GM12878 (cell line): ENCODE results near the gene FBF1. TPM values are rescaled to one million over a fixed set of nuclear protein-coding genes. Genes with fewer than 3 reads are reported as not detected.
"Not testable (repeated sequence)": the region's sequence is repeated elsewhere in the genome, so short reads cannot be mapped to it uniquely, and the experiment has no call there.

ENCODE experiments used
- ATAC-seq: fragments of 200-7000 bp; cut with Tn5 transposase; 3 replicates; pipeline ENCODE4 v1.9.1; 2020; ENCODE audit warnings: mild to moderate bottlenecking, moderate library complexity
- BruUV-seq: library from RNA; stranded (reverse); fragments of 400-500 nt; replicated peaks from 2 replicates; lab custom pipeline; 2021; lab: Mats Ljungman, UMichigan
- CTCF ChIA-PET: fragments of 300-600 bp; sonication (Branson Sonifier 250); formaldehyde crosslinking; extraction: SDS; loops from one replicate; lab custom pipeline; 2021; ENCODE audit warnings: inconsistent platforms; lab: Yijun Ruan, JAX
- POLR2A ChIA-PET: fragments of 350-600 bp; formaldehyde crosslinking; extraction: SDS; loops from one replicate; lab custom pipeline; 2021; ENCODE audit warnings: inconsistent platforms; lab: Charles Lee
- RAD21 ChIA-PET: fragments of 300-600 bp; sonication (Branson Sonifier 250); formaldehyde crosslinking; loops from one replicate; lab custom pipeline; 2023; ENCODE audit warnings: antibody characterized with exemption; ENCODE audit not compliant: unreplicated experiment; lab: Charles Lee
- SMC1A ChIA-PET: fragments of 300-600 bp; sonication (Branson Sonifier 250); formaldehyde crosslinking; loops from one replicate; lab custom pipeline; 2023; ENCODE audit not compliant: unreplicated experiment, uncharacterized antibody; lab: Charles Lee
- DNase-seq: peaks from one replicate; pipeline ENCODE4 v3.0.0-alpha.2; 2011; ENCODE audit warnings: low read depth, low spot score
- FAIRE-seq: peaks from 3 replicates; lab custom pipeline; 2011; peaks lifted over from hg19 to GRCh38; lab: Jason Lieb, UNC
- H2AFZ ChIP-seq: 2 replicates; pipeline ENCODE4 v1.6.0; 2011; ENCODE audit warnings: low read depth, low read length, control low read depth; ENCODE audit not compliant: control insufficient read depth
- H3K27ac ChIP-seq: 2 replicates; pipeline ENCODE4 v1.5.1; 2011; ENCODE audit warnings: control low read depth; ENCODE audit not compliant: control insufficient read depth, insufficient read depth
- H3K27me3 ChIP-seq, 2 experiments: replicated peaks in 1 of 2; 2 replicates each; pipeline versions ENCODE4 v1.6.0 to v1.6.1; 2011; ENCODE audit warnings: low read length in 1 of 2; ENCODE audit not compliant: control insufficient read depth in 2 of 2, insufficient read depth in 2 of 2
- H3K36me3 ChIP-seq, 2 experiments: 2 replicates each; pipeline ENCODE4 v1.5.1; 2011; ENCODE audit warnings: low read length in 1 of 2; ENCODE audit not compliant: control insufficient read depth in 2 of 2, insufficient read depth in 2 of 2
- H3K4me1 ChIP-seq: 2 replicates; pipeline ENCODE4 v1.6.1; 2011; ENCODE audit warnings: mild to moderate bottlenecking, low read length, moderate library complexity, mixed read lengths; ENCODE audit not compliant: control insufficient read depth, insufficient read depth
- H3K4me2 ChIP-seq: 2 replicates; pipeline ENCODE4 v1.6.0; 2011; ENCODE audit warnings: control low read depth; ENCODE audit not compliant: control insufficient read depth, insufficient read depth
- H3K4me3 ChIP-seq: fragments of 200-600 bp; sonication (generic); 2 replicates; pipeline ENCODE4 v1.5.1; 2016
- H3K79me2 ChIP-seq: 2 replicates; pipeline ENCODE4 v1.6.0; 2011; ENCODE audit warnings: low read length; ENCODE audit not compliant: control insufficient read depth, insufficient read depth
- H3K9ac ChIP-seq: 2 replicates; pipeline ENCODE4 v1.8.0; 2011; ENCODE audit warnings: low read length, control low read depth, mixed read lengths; ENCODE audit not compliant: control insufficient read depth, insufficient read depth
- H3K9me3 ChIP-seq: replicated peaks from 3 replicates; pipeline ENCODE4 v1.5.1; 2011; ENCODE audit warnings: mild to moderate bottlenecking, low read length; ENCODE audit not compliant: control insufficient read depth, insufficient read depth
- H4K20me1 ChIP-seq: 2 replicates; pipeline ENCODE4 v1.6.0; 2011; ENCODE audit not compliant: control insufficient read depth, insufficient read depth
- JUNB ChIP-seq: IDR thresholded peaks from 2 replicates; pipeline ENCODE4 v1.6.1; 2016; ENCODE audit warnings: antibody characterized with exemption, mild to moderate bottlenecking
- WGBS: methylation state at CpG from one replicate; pipeline ENCODE4 v1.1.6; 2016; ENCODE audit warnings: low lambda C conversion rate; ENCODE audit not compliant: insufficient replicate concordance, insufficient coverage; ENCODE audit errors: missing lambda C conversion rate; 5-methylcytosine and 5-hydroxymethylcytosine counted together
- in situ Hi-C: fragments of 300-500 bp; cut with MboI; formaldehyde crosslinking; loops from 9 replicates; pipeline ENCODE4 v1.14.3; 2018; ENCODE audit warnings: mixed read lengths
- intact Hi-C: fragments of 100-400 bp; cut with micrococcal nuclease; formaldehyde crosslinking; loops from one replicate; pipeline ENCODE4 v1.14.2; 2022; ENCODE audit not compliant: unreplicated experiment
- polyA plus RNA-seq, 11 experiments: library from polyadenylated mRNA; depleted of rRNA in 4 of 11; unstranded in 6 of 11; stranded (reverse) in 5 of 11; fragments of >200 nt; fragmentation: Nextera tagmentation in 4 of 11; fragmentation: Illumina TruSeq in 1 of 11; extraction: Ambion mirVana in 4 of 11; extraction: Trizol in 1 of 11; gene quantifications; 1 replicate in 1 of 11; 2 replicates in 10 of 11; pipeline versions ENCODE4 v1.2.1 to v1.2.3, GENCODE V29; 2011 to 2016; ENCODE audit warnings: inconsistent platforms in 2 of 11, missing spikeins in 2 of 11, low read depth in 1 of 11
- total RNA-seq, 4 experiments: library from RNA; depleted of rRNA in 3 of 4; stranded (reverse); fragments of >200 nt in 3 of 4; fragmentation: Illumina TruSeq in 1 of 4; extraction: Trizol in 1 of 4; gene quantifications; 2 replicates each; pipeline versions ENCODE4 v1.2.1 to v1.2.3, GENCODE V29; 2013 to 2021
- TF ChIP-seq, protein P1 (sequence below): fragments of 450-650 bp; formaldehyde crosslinking; IDR thresholded peaks from 2 replicates; pipeline ENCODE4 v1.4.0; 2022; ENCODE audit warnings: mild to moderate bottlenecking, moderate library complexity

FBF1 gene
- total and polyA plus RNA-seq, 10 of the 15 experiments (the other 5 are each of a cell fraction or from before 2014, with no cell fraction given), result 0.29 to 15.0 (median 7.0) TPM

GRCh38 chr17:75872434-75873351, 68.1 kb downstream of the FBF1 start (continued):
- TF ChIP-seq, protein P1, sequence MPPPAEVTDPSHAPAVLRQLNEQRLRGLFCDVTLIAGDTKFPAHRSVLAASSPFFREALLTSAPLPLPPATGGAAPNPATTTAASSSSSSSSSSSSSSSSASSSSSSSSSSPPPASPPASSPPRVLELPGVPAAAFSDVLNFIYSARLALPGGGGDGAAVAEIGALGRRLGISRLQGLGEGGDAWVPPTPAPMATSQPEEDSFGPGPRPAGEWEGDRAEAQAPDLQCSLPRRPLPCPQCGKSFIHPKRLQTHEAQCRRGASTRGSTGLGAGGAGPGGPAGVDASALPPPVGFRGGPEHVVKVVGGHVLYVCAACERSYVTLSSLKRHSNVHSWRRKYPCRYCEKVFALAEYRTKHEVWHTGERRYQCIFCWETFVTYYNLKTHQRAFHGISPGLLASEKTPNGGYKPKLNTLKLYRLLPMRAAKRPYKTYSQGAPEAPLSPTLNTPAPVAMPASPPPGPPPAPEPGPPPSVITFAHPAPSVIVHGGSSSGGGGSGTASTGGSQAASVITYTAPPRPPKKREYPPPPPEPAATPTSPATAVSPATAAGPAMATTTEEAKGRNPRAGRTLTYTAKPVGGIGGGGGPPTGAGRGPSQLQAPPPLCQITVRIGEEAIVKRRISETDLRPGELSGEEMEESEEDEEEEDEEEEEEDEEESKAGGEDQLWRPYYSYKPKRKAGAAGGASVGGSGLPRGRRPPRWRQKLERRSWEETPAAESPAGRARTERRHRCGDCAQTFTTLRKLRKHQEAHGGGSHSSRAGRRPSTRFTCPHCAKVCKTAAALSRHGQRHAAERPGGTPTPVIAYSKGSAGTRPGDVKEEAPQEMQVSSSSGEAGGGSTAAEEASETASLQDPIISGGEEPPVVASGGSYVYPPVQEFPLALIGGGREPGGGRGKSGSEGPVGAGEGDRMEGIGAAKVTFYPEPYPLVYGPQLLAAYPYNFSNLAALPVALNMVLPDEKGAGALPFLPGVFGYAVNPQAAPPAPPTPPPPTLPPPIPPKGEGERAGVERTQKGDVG (CRISPR knock-in tag), result no peak
- no peak for TF ChIP-seq JUNB

DNA sequence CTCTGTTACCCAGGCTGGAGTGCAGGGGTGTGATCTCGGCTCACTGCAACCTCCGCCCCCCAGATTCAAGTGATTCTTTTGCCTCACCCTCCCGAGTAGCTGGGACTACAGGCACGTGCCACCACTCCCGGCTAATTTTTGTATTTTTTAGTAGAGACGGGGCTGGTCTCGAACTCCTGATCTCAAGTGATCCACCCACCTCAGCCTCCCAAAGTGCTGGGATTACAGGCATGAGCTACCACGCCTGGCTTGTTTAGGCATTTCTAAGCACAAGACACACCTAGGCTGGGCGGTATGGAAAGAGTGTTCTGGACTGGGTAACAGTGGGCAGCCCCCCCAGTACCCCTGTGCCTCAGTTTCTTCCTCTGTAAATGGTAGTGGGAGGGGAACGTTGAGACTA, 70.6 kb downstream of the FBF1 start:
- H3K36me3 ChIP-seq, POLR2A ChIA-PET, H3K9me3 ChIP-seq, H3K27me3 ChIP-seq, H3K4me1 ChIP-seq, intact Hi-C loops, FAIRE-seq, H2AFZ ChIP-seq, H3K27ac ChIP-seq, H3K4me2 ChIP-seq, DNase-seq, SMC1A ChIA-PET, H3K9ac ChIP-seq, H3K79me2 ChIP-seq, RAD21 ChIA-PET, H4K20me1 ChIP-seq, BruUV-seq, H3K4me3 ChIP-seq, ATAC-seq, in situ Hi-C loops: not testable (repeated sequence)
- 34% methylated on average over 10 of the region's 10 CpGs for WGBS
- CTCF ChIA-PET, result interaction anchor here (1.0 to 1.6 kb wide), 2 partner anchors 9 to 106 kb away, joined by 3 to 4 read pairs; partner anchors contain the start of gene GALK1
